ENCODE measurements around the gene COL20A1. TPM values are rescaled to one million over a fixed set of nuclear protein-coding genes. Genes with fewer than 3 reads are reported as not detected.

The COL20A1 gene
- total RNA-seq, 1 donor from 2014 or later: not detected

DNA sequence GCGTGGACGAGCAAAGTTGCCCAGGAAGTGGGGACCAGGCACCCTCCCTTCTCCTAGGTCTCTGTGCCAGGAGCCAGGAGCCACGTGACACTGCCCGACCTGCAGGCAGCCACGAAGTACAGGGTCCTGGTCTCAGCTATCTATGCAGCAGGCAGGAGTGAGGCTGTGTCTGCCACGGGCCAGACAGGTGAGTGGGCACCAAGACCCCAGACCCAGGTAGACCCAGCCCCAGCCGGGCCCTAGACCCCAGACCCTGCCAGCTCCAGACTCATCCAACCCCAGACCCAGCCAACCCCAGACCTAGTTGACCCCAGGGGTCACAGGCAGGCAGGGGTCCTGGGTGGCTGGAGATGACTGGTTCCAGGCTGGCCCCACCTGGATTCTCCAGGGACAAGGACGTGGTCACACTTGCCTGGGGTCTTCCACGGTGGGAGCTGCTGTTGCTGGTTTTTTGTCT lies 21.1 kb downstream of the COL20A1 start:
- TF ChIP-seq, protein P1, sequence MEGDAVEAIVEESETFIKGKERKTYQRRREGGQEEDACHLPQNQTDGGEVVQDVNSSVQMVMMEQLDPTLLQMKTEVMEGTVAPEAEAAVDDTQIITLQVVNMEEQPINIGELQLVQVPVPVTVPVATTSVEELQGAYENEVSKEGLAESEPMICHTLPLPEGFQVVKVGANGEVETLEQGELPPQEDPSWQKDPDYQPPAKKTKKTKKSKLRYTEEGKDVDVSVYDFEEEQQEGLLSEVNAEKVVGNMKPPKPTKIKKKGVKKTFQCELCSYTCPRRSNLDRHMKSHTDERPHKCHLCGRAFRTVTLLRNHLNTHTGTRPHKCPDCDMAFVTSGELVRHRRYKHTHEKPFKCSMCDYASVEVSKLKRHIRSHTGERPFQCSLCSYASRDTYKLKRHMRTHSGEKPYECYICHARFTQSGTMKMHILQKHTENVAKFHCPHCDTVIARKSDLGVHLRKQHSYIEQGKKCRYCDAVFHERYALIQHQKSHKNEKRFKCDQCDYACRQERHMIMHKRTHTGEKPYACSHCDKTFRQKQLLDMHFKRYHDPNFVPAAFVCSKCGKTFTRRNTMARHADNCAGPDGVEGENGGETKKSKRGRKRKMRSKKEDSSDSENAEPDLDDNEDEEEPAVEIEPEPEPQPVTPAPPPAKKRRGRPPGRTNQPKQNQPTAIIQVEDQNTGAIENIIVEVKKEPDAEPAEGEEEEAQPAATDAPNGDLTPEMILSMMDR (IDR thresholded peaks at IDR 0.05; ENCODE audit: unreplicated experiment): no peak

GRCh38 chr20:63314566-63315239 lies 21.7 kb downstream of the COL20A1 start:
- DNase-seq (ENCODE audit: low spot score): no peak
- Mint-ChIP-seq H3K4me1 (ENCODE audit: unreplicated experiment) (no peaks in the 10 kb centered on the region), H3K4me3 (ENCODE audit: unreplicated experiment) (no peak overlapping the region), H3K27ac (ENCODE audit: unreplicated experiment) (no peak overlapping the region), H3K27me3 (ENCODE audit: unreplicated experiment) (peaks cover 3% of the 10 kb centered on the region), H3K36me3 (ENCODE audit: low read depth, unreplicated experiment) (no peaks in the 10 kb centered on the region), H3K9me3 (ENCODE audit: unreplicated experiment) (no peaks in the 10 kb centered on the region)
- TF ChIP-seq, protein P1 (IDR thresholded peaks at IDR 0.05; ENCODE audit: unreplicated experiment): no peak

More for the DNA sequence above, 21.1 kb downstream of the COL20A1 start:
- peaks cover 3% of the 10 kb centered on the region for H3K27me3 Mint-ChIP-seq (ENCODE audit: unreplicated experiment)
- H3K4me3 Mint-ChIP-seq (ENCODE audit: unreplicated experiment): no peak overlapping the region
- no peaks in the 10 kb centered on the region for H3K9me3 Mint-ChIP-seq (ENCODE audit: unreplicated experiment)
- no peaks in the 10 kb centered on the region for H3K4me1 Mint-ChIP-seq (ENCODE audit: unreplicated experiment)
- no peaks in the 10 kb centered on the region for H3K36me3 Mint-ChIP-seq (ENCODE audit: low read depth, unreplicated experiment)
- DNase-seq (ENCODE audit: low spot score): no peak
- no peak overlapping the region for H3K27ac Mint-ChIP-seq (ENCODE audit: unreplicated experiment)

- Mint-ChIP-seq H3K9me3 (ENCODE audit: unreplicated experiment) (no peaks in the 10 kb centered on the region), H3K36me3 (ENCODE audit: low read depth, unreplicated experiment) (no peaks in the 10 kb centered on the region), H3K4me3 (ENCODE audit: unreplicated experiment) (no peak overlapping the region), H3K4me1 (ENCODE audit: unreplicated experiment) (no peaks in the 10 kb centered on the region), H3K27me3 (ENCODE audit: unreplicated experiment) (no peaks in the 10 kb centered on the region), H3K27ac (ENCODE audit: unreplicated experiment) (no peak overlapping the region)
- DNase-seq (ENCODE audit: low spot score): no peak
- TF ChIP-seq, protein P1 (IDR thresholded peaks at IDR 0.05; ENCODE audit: unreplicated experiment): no peak
Measured at GRCh38 chr20:63315240-63315689, 22.3 kb downstream of the COL20A1 start.

GRCh38 chr20:63315731-63316491 lies 22.9 kb downstream of the COL20A1 start:
- H3K4me3 Mint-ChIP-seq (ENCODE audit: unreplicated experiment): no peak overlapping the region
- no peaks in the 10 kb centered on the region for H3K4me1 Mint-ChIP-seq (ENCODE audit: unreplicated experiment)
- H3K27me3 Mint-ChIP-seq (ENCODE audit: unreplicated experiment): no peaks in the 10 kb centered on the region
- H3K27ac Mint-ChIP-seq (ENCODE audit: unreplicated experiment): no peak overlapping the region
- no peaks in the 10 kb centered on the region for H3K36me3 Mint-ChIP-seq (ENCODE audit: low read depth, unreplicated experiment)
- TF ChIP-seq, protein P1 (IDR thresholded peaks at IDR 0.05; ENCODE audit: unreplicated experiment): no peak
- H3K9me3 Mint-ChIP-seq (ENCODE audit: unreplicated experiment): no peaks in the 10 kb centered on the region
- no peak for DNase-seq (ENCODE audit: low spot score)

DNA sequence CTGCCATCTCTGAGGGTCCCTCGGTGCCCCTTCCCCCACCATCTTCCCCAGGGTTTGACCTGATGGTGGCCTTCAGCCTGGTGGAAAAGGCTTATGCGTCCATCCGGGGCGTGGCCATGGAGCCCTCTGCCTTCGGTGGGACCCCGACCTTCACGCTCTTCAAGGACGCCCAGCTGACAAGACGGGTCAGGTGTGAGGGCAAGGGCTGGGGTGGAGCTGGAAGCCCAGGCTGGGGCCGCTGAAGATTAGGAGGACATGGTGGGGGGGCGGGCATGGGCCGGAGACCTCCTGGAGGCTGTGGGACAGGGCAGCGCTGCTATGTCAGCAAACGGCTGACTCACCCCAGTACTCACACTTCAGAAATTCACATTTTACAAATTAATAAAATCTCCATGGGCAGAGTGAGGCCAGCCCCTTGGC lies 23.5 kb downstream of the COL20A1 start:
- no peak overlapping the region for H3K4me3 Mint-ChIP-seq (ENCODE audit: unreplicated experiment)
- no peak for DNase-seq (ENCODE audit: low spot score)
- H3K4me1 Mint-ChIP-seq (ENCODE audit: unreplicated experiment): no peaks in the 10 kb centered on the region
- no peaks in the 10 kb centered on the region for H3K36me3 Mint-ChIP-seq (ENCODE audit: low read depth, unreplicated experiment)
- no peaks in the 10 kb centered on the region for H3K9me3 Mint-ChIP-seq (ENCODE audit: unreplicated experiment)
- TF ChIP-seq, protein P1 (IDR thresholded peaks at IDR 0.05; ENCODE audit: unreplicated experiment): no peak
- no peak overlapping the region for H3K27ac Mint-ChIP-seq (ENCODE audit: unreplicated experiment)
- H3K27me3 Mint-ChIP-seq (ENCODE audit: unreplicated experiment): no peaks in the 10 kb centered on the region
